DND-41 (cell line): ENCODE measurements around the gene RBM7.

Source experiments
- EZH2 ChIP-seq: IDR thresholded peaks from 3 replicates; pipeline ENCODE4 v1.6.1; 2012; ENCODE audit warnings: borderline replicate concordance, low read depth, mild to moderate bottlenecking, moderate library complexity, low read length, inconsistent platforms; ENCODE audit not compliant: severe bottlenecking
- TF ChIP-seq, protein P1 (sequence below): IDR thresholded peaks from 2 replicates; pipeline ENCODE4 v1.5.1; 2012; ENCODE audit warnings: borderline replicate concordance, low read length, moderate library complexity, mild to moderate bottlenecking; ENCODE audit not compliant: poor library complexity, severe bottlenecking; ENCODE audit errors: extremely low read depth

DNA sequence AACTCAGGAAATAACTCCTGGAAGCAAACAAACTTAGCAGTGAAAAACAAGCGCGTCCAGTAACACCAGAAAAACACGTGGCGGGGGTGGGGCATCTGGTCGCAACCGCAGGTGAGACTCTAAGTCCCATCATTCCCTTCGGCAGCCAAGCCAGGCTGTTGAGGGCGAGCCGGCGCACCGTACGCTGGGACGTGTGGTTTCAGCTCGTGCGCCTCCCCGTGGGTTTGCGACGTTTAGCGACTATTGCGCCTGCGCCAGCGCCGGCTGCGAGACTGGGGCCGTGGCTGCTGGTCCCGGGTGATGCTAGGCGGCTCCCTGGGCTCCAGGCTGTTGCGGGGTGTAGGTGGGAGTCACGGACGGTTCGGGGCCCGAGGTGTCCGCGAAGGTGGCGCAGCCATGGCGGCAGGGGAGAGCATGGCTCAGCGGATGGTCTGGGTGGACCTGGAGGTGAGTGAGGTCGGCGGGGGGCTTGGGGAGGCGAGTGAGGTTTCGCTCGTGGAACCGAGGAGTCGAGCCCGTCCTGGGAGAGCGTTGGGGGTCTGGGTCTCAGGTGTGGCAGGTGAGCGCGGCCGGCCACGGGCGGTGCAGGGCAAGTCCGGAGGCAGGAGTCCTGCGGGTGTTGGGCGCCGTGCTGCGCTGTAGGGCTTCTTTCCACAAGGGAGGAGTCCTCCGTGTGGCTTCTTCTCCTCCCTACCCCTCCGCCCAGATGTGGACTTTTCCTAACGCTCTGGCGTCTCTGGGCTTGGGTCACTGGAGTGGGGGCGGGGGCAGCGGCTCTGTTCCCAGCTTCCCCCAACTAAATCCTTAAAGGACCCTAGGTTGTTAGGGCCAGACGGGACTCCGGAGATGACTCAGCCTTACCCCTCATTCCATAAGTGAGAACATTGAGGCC lies 39.0 kb downstream of the RBM7 start, which contains the start of gene REXO2:
- TF ChIP-seq, protein P1, sequence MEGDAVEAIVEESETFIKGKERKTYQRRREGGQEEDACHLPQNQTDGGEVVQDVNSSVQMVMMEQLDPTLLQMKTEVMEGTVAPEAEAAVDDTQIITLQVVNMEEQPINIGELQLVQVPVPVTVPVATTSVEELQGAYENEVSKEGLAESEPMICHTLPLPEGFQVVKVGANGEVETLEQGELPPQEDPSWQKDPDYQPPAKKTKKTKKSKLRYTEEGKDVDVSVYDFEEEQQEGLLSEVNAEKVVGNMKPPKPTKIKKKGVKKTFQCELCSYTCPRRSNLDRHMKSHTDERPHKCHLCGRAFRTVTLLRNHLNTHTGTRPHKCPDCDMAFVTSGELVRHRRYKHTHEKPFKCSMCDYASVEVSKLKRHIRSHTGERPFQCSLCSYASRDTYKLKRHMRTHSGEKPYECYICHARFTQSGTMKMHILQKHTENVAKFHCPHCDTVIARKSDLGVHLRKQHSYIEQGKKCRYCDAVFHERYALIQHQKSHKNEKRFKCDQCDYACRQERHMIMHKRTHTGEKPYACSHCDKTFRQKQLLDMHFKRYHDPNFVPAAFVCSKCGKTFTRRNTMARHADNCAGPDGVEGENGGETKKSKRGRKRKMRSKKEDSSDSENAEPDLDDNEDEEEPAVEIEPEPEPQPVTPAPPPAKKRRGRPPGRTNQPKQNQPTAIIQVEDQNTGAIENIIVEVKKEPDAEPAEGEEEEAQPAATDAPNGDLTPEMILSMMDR: peak; percentile 39
- no peak for TF ChIP-seq EZH2
